ENCODE data around the gene RPL38. TPM values are rescaled to one million over a fixed set of nuclear protein-coding genes. Genes with fewer than 3 reads are reported as not detected.

Gene RPL38
- total and polyA plus RNA-seq, 2 donors (not counting 1 experiment from before 2014, with no cell fraction given): 1,185 to 3,018 TPM

- Histone ChIP-seq H3K27ac (ENCODE audit: insufficient read depth, low read length) (peak overlapping the region; percentile 93), H3K4me2 (ENCODE audit: extremely low read depth, insufficient read depth, low read length) (peak overlapping the region; percentile 99), H3K9me3 (ENCODE audit: control insufficient read depth, insufficient read depth, low read depth, low read length) (no peaks in the 10 kb centered on the region), H3K4me3 (replicated peaks in 1 of 4; ENCODE audit: control extremely low read depth in 1 of 4, insufficient read depth in 1 of 4, low read depth in 3 of 4, low read length in 4 of 4) (peak overlapping the region; percentile 92 to 97 (median 94)), H4K20me1 (ENCODE audit: control insufficient read depth, extremely low read depth, insufficient read depth, low read length) (no peaks in the 10 kb centered on the region), H2AFZ (ENCODE audit: low read length) (no peak overlapping the region), H3K4me1 (ENCODE audit: control insufficient read depth, extremely low read depth, insufficient read depth, low read length) (peaks cover 15% of the 10 kb centered on the region), H3K9ac (ENCODE audit: insufficient read depth, low read length) (peak overlapping the region; percentile 94), H3K27me3 (ENCODE audit: control insufficient read depth, insufficient read depth, low read length) (peaks cover 11% of the 10 kb centered on the region), H3K36me3 (ENCODE audit: control insufficient read depth, insufficient read depth, low read length) (peaks cover 10% of the 10 kb centered on the region), H3K79me2 (ENCODE audit: control insufficient read depth, insufficient read depth, low read length) (peaks cover 51% of the 10 kb centered on the region)
- DNase-seq (ENCODE audit: low read depth in 2 of 2): no peak
- TF ChIP-seq CTCF (conservative IDR thresholded peaks at IDR 0.05 in 1 of 2, IDR thresholded peaks at IDR 0.05 in 1 of 2; ENCODE audit: low read depth in 1 of 2, low read length in 2 of 2): no peak
- TF ChIP-seq EZH2 (IDR thresholded peaks at IDR 0.05; ENCODE audit: low read length, missing control alignments): no peak
These were observed 996 bp downstream of the RPL38 start for GRCh38 chr17:74204474-74204873.

DNA sequence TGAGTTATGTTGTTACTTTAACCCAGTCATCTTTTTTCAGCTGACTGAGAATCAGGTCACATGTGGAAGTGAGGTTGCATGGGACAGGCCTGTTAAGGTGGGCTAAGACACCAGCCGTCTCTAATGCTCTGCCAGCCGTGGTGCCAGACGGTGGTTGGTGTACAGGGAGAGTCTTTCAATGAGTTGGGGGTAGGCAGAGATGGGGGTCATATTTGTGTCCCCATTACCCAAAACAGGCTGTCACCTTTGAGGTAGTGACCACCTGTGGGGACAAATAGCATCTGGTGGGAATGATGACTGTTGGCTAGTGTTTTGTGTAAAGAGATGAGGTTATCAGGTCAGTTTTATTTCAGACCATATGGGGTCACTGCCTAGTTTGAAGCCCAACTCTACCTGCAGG is 1.8 kb downstream of the RPL38 start:
- H3K4me1 ChIP-seq (ENCODE audit: control insufficient read depth, extremely low read depth, insufficient read depth, low read length): peaks cover 16% of the 10 kb centered on the region
- H2AFZ ChIP-seq (ENCODE audit: low read length): no peak overlapping the region
- peaks cover 51% of the 10 kb centered on the region for H3K79me2 ChIP-seq (ENCODE audit: control insufficient read depth, insufficient read depth, low read length)
- TF ChIP-seq CTCF (conservative IDR thresholded peaks at IDR 0.05 in 1 of 2, IDR thresholded peaks at IDR 0.05 in 1 of 2; ENCODE audit: low read depth in 1 of 2, low read length in 2 of 2) (no peak), EZH2 (IDR thresholded peaks at IDR 0.05; ENCODE audit: low read length, missing control alignments) (no peak)
- no peaks in the 10 kb centered on the region for H3K9me3 ChIP-seq (ENCODE audit: control insufficient read depth, insufficient read depth, low read depth, low read length)
- no peak for DNase-seq (ENCODE audit: low read depth in 2 of 2)
- no peak overlapping the region for H3K9ac ChIP-seq (ENCODE audit: insufficient read depth, low read length)
- H3K36me3 ChIP-seq (ENCODE audit: control insufficient read depth, insufficient read depth, low read length): peaks cover 10% of the 10 kb centered on the region
- no peak overlapping the region for H3K4me2 ChIP-seq (ENCODE audit: extremely low read depth, insufficient read depth, low read length)
- no peaks in the 10 kb centered on the region for H4K20me1 ChIP-seq (ENCODE audit: control insufficient read depth, extremely low read depth, insufficient read depth, low read length)
- H3K27ac ChIP-seq (ENCODE audit: insufficient read depth, low read length): no peak overlapping the region
- peak overlapping the region in 2 of 4 experiments; percentile 92 to 97 for H3K4me3 ChIP-seq (replicated peaks in 1 of 4; ENCODE audit: control extremely low read depth in 1 of 4, insufficient read depth in 1 of 4, low read depth in 3 of 4, low read length in 4 of 4)
- peaks cover 11% of the 10 kb centered on the region for H3K27me3 ChIP-seq (ENCODE audit: control insufficient read depth, insufficient read depth, low read length)

DNA sequence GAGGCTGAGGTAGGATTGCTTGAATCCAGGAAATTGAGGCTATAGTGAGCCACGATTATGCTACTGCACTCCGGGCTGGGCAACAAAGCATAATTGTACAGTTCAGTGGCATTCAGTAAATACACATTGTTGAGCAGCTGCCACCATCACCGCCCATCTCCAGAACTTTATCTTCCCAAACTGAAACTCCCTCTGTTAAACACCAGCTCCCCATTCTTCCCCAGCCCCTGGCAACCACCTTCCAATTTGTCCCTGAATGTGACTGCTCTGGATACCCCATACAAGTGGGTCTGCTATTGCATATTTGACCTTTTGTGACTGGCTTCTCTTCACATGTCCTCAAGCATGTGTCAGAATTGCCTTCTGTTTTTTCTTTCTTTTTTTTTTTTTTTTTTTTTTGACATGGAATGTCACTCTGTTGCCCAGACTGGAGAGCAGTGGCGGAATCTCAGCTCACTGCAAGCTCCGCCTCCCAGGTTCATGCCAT is 2.9 kb downstream of the RPL38 start:
- H3K36me3 ChIP-seq (ENCODE audit: control insufficient read depth, insufficient read depth, low read length): peaks cover 10% of the 10 kb centered on the region
- no peak overlapping the region for H3K4me3 ChIP-seq (replicated peaks in 1 of 4; ENCODE audit: control extremely low read depth in 1 of 4, insufficient read depth in 1 of 4, low read depth in 3 of 4, low read length in 4 of 4)
- H2AFZ ChIP-seq (ENCODE audit: low read length): no peak overlapping the region
- H3K9ac ChIP-seq (ENCODE audit: insufficient read depth, low read length): no peak overlapping the region
- H3K4me1 ChIP-seq (ENCODE audit: control insufficient read depth, extremely low read depth, insufficient read depth, low read length): peaks cover 24% of the 10 kb centered on the region
- H3K27me3 ChIP-seq (ENCODE audit: control insufficient read depth, insufficient read depth, low read length): peaks cover 8% of the 10 kb centered on the region
- H3K9me3 ChIP-seq (ENCODE audit: control insufficient read depth, insufficient read depth, low read depth, low read length): no peaks in the 10 kb centered on the region
- peak overlapping the region; percentile 26 for H3K4me2 ChIP-seq (ENCODE audit: extremely low read depth, insufficient read depth, low read length)
- peak in 1 of 2 donors; percentile 17 for DNase-seq (ENCODE audit: low read depth in 2 of 2)
- peaks cover 51% of the 10 kb centered on the region for H3K79me2 ChIP-seq (ENCODE audit: control insufficient read depth, insufficient read depth, low read length)
- H3K27ac ChIP-seq (ENCODE audit: insufficient read depth, low read length): no peak overlapping the region
- TF ChIP-seq CTCF (conservative IDR thresholded peaks at IDR 0.05 in 1 of 2, IDR thresholded peaks at IDR 0.05 in 1 of 2; ENCODE audit: low read depth in 1 of 2, low read length in 2 of 2) (no peak), EZH2 (IDR thresholded peaks at IDR 0.05; ENCODE audit: low read length, missing control alignments) (no peak)
- no peaks in the 10 kb centered on the region for H4K20me1 ChIP-seq (ENCODE audit: control insufficient read depth, extremely low read depth, insufficient read depth, low read length)
